Rectal smooth muscle tissue (tissue), 1 donor: Measurements from ENCODE around the gene GBE1.

Experiments
- H3K27ac ChIP-seq: one replicate; pipeline ENCODE4 v1.7.0; 2013; ENCODE audit warnings: low read depth, low read length, inconsistent platforms
- H3K27me3 ChIP-seq: one replicate; pipeline ENCODE4 v1.7.0; 2013; ENCODE audit warnings: low read length; ENCODE audit not compliant: control insufficient read depth, insufficient read depth
- H3K36me3 ChIP-seq: one replicate; pipeline ENCODE4 v1.7.0; 2013; ENCODE audit warnings: low read length; ENCODE audit not compliant: control insufficient read depth, insufficient read depth
- H3K4me1 ChIP-seq: one replicate; pipeline ENCODE4 v1.7.0; 2013; ENCODE audit warnings: low read length; ENCODE audit not compliant: control insufficient read depth, insufficient read depth
- H3K4me3 ChIP-seq: one replicate; pipeline ENCODE4 v1.7.0; 2013; ENCODE audit warnings: low read length
- H3K9ac ChIP-seq: one replicate; pipeline ENCODE4 v1.7.0; 2013; ENCODE audit warnings: low read length

The GBE1 gene

GRCh38 chr3:81760924-81761903, at the start of gene GBE1:
Gene GBE1 (minus strand): TSS chr3:81761645. CDS start chr3:81761517, 128 bp downstream.
- H3K27me3 ChIP-seq, result no peaks in the 10 kb centered on the region
- H3K27ac ChIP-seq, result peak within 1 kb of the TSS; percentile 98
- peak within 1 kb of the TSS; percentile 74 for H3K4me3 ChIP-seq
- H3K4me1 ChIP-seq, result no peaks in the 10 kb centered on the region
- H3K36me3 ChIP-seq, result no peaks in the 10 kb centered on the region
- H3K9ac ChIP-seq, result peak within 1 kb of the TSS; percentile 54

GRCh38 chr3:81808900-81809299, 47.5 kb upstream of the GBE1 start:
- Histone ChIP-seq H3K36me3 (no peaks in the 10 kb centered on the region), H3K4me1 (no peaks in the 10 kb centered on the region), H3K9ac (no peak overlapping the region), H3K4me3 (no peak overlapping the region), H3K27ac (no peak overlapping the region), H3K27me3 (no peaks in the 10 kb centered on the region)

GRCh38 chr3:81799403-81799802, 38.0 kb upstream of the GBE1 start:
- no peak overlapping the region for H3K27ac ChIP-seq
- H3K4me3 ChIP-seq, result no peak overlapping the region
- no peaks in the 10 kb centered on the region for H3K36me3 ChIP-seq
- H3K27me3 ChIP-seq, result no peaks in the 10 kb centered on the region
- H3K4me1 ChIP-seq, result no peaks in the 10 kb centered on the region
- no peak overlapping the region for H3K9ac ChIP-seq

- H3K27me3 ChIP-seq, result no peaks in the 10 kb centered on the region
- no peak overlapping the region for H3K27ac ChIP-seq
- no peaks in the 10 kb centered on the region for H3K4me1 ChIP-seq
- H3K36me3 ChIP-seq, result no peaks in the 10 kb centered on the region
- no peak overlapping the region for H3K9ac ChIP-seq
- no peak overlapping the region for H3K4me3 ChIP-seq
Observed at GRCh38 chr3:81793410-81793809, 32.0 kb upstream of the GBE1 start.

- Histone ChIP-seq H3K9ac (no peak overlapping the region), H3K4me3 (no peak overlapping the region), H3K4me1 (no peaks in the 10 kb centered on the region), H3K27me3 (no peaks in the 10 kb centered on the region), H3K36me3 (no peaks in the 10 kb centered on the region), H3K27ac (no peak overlapping the region)
Observed at GRCh38 chr3:81790117-81790516, 28.7 kb upstream of the GBE1 start.

GRCh38 chr3:81789691-81790090, 28.2 kb upstream of the GBE1 start:
- Histone ChIP-seq H3K4me3 (no peak overlapping the region), H3K4me1 (no peaks in the 10 kb centered on the region), H3K36me3 (no peaks in the 10 kb centered on the region), H3K9ac (no peak overlapping the region), H3K27ac (no peak overlapping the region), H3K27me3 (no peaks in the 10 kb centered on the region)

- H3K4me1 ChIP-seq, result no peaks in the 10 kb centered on the region
- H3K36me3 ChIP-seq, result no peaks in the 10 kb centered on the region
- H3K27me3 ChIP-seq, result no peaks in the 10 kb centered on the region
- no peak overlapping the region for H3K27ac ChIP-seq
- H3K4me3 ChIP-seq, result no peak overlapping the region
- H3K9ac ChIP-seq, result no peak overlapping the region
Observed at GRCh38 chr3:81788610-81789009, 27.2 kb upstream of the GBE1 start.

- no peak overlapping the region for H3K4me3 ChIP-seq
- no peak overlapping the region for H3K27ac ChIP-seq
- H3K36me3 ChIP-seq, result no peaks in the 10 kb centered on the region
- no peak overlapping the region for H3K9ac ChIP-seq
- no peaks in the 10 kb centered on the region for H3K27me3 ChIP-seq
- H3K4me1 ChIP-seq, result no peaks in the 10 kb centered on the region
Observed at GRCh38 chr3:81788044-81788443, 26.6 kb upstream of the GBE1 start.

GRCh38 chr3:81782585-81782984, 21.1 kb upstream of the GBE1 start:
- Histone ChIP-seq H3K27me3 (no peaks in the 10 kb centered on the region), H3K9ac (no peak overlapping the region), H3K4me3 (no peak overlapping the region), H3K27ac (no peak overlapping the region), H3K36me3 (no peaks in the 10 kb centered on the region), H3K4me1 (no peaks in the 10 kb centered on the region)

- Histone ChIP-seq H3K27me3 (no peaks in the 10 kb centered on the region), H3K27ac (no peak overlapping the region), H3K4me3 (no peak overlapping the region), H3K36me3 (no peaks in the 10 kb centered on the region), H3K4me1 (no peaks in the 10 kb centered on the region), H3K9ac (no peak overlapping the region)
Observed at GRCh38 chr3:81778678-81779182, 17.3 kb upstream of the GBE1 start.

- Histone ChIP-seq H3K27ac (no peak overlapping the region), H3K36me3 (no peaks in the 10 kb centered on the region), H3K9ac (no peak overlapping the region), H3K4me3 (no peak overlapping the region), H3K27me3 (no peaks in the 10 kb centered on the region), H3K4me1 (no peaks in the 10 kb centered on the region)
Observed at GRCh38 chr3:81776643-81777042, 15.2 kb upstream of the GBE1 start.

- H3K27me3 ChIP-seq, result no peaks in the 10 kb centered on the region
- H3K27ac ChIP-seq, result no peak overlapping the region
- H3K9ac ChIP-seq, result no peak overlapping the region
- no peaks in the 10 kb centered on the region for H3K4me1 ChIP-seq
- H3K4me3 ChIP-seq, result no peak overlapping the region
- H3K36me3 ChIP-seq, result no peaks in the 10 kb centered on the region
Observed at GRCh38 chr3:81770710-81771109, 9.3 kb upstream of the GBE1 start.

GRCh38 chr3:81769299-81769698, 7.9 kb upstream of the GBE1 start:
- no peaks in the 10 kb centered on the region for H3K27me3 ChIP-seq
- no peak overlapping the region for H3K4me3 ChIP-seq
- no peaks in the 10 kb centered on the region for H3K4me1 ChIP-seq
- no peak overlapping the region for H3K27ac ChIP-seq
- no peak overlapping the region for H3K9ac ChIP-seq
- no peaks in the 10 kb centered on the region for H3K36me3 ChIP-seq
